HepG2 (cell line): ENCODE measurements around the gene LEP. TPM values are rescaled to one million over a fixed set of nuclear protein-coding genes. Genes with fewer than 3 reads are reported as not detected.

Source experiments
- ATAC-seq: fragments of 200-7000 bp; cut with Tn5 transposase; 3 replicates; pipeline ENCODE4 v1.9.1; 2020; ENCODE audit warnings: mild to moderate bottlenecking, moderate library complexity
- BruUV-seq: library from RNA; stranded (reverse); fragments of 400-500 nt; replicated peaks from 2 replicates; lab custom pipeline; 2021; lab: Mats Ljungman, UMichigan
- CTCF ChIA-PET: fragments of 300-600 bp; formaldehyde crosslinking; extraction: SDS; loops from one replicate; lab custom pipeline; 2021; ENCODE audit warnings: low total read pairs, inconsistent platforms, low intra/inter-chr PET ratio; lab: Yijun Ruan, JAX
- POLR2A ChIA-PET: fragments of 350-600 bp; sonication (Branson Sonifier 250); formaldehyde crosslinking; loops from one replicate; lab custom pipeline; 2020; ENCODE audit warnings: antibody characterized with exemption, inconsistent platforms; lab: Yijun Ruan, JAX
- DNase-seq: peaks from one replicate; pipeline ENCODE4 v3.0.0-alpha.2; 2015; ENCODE audit warnings: low spot score
- FAIRE-seq: peaks from 3 replicates; lab custom pipeline; 2011; peaks lifted over from hg19 to GRCh38; lab: Jason Lieb, UNC
- H2AFZ ChIP-seq: one replicate; pipeline ENCODE4 v1.6.1; 2011; ENCODE audit warnings: low read length, inconsistent platforms
- H3K27ac ChIP-seq: fragments of 300-600 bp; 3 replicates; pipeline ENCODE4 v1.8.0; 2011; ENCODE audit warnings: mixed run types, mild to moderate bottlenecking, mixed read lengths, low read length, inconsistent platforms; ENCODE audit not compliant: insufficient read depth; ENCODE audit errors: extremely low read length
- H3K27me3 ChIP-seq, 2 experiments: fragments of 200-600 bp in 1 of 2; 2 replicates in 1 of 2; 3 replicates in 1 of 2; pipeline versions ENCODE4 v1.6.0 to v1.8.0; 2011; ENCODE audit warnings: low read length in 2 of 2, mild to moderate bottlenecking in 2 of 2, moderate library complexity in 2 of 2, inconsistent platforms in 1 of 2; ENCODE audit not compliant: insufficient read depth in 2 of 2, control insufficient read depth in 1 of 2
- H3K36me3 ChIP-seq, 2 experiments: fragments of 200-600 bp in 1 of 2; replicated peaks in 1 of 2; 2 replicates in 1 of 2; 3 replicates in 1 of 2; pipeline versions ENCODE4 v1.5.1 to v1.8.0; 2011; ENCODE audit warnings: low read length in 2 of 2, inconsistent platforms in 1 of 2; ENCODE audit not compliant: insufficient read depth in 2 of 2, control insufficient read depth in 1 of 2
- H3K4me1 ChIP-seq: 2 replicates; pipeline ENCODE4 v1.5.1; 2012; ENCODE audit warnings: low read length, inconsistent platforms; ENCODE audit not compliant: insufficient read depth
- H3K4me2 ChIP-seq: 2 replicates; pipeline ENCODE4 v1.6.0; 2011; ENCODE audit warnings: low read depth, low read length, inconsistent platforms
- H3K4me3 ChIP-seq, 3 experiments: fragments of 200-600 bp in 1 of 3; sonication (generic), shearing (Covaris generic) in 1 of 3; replicated peaks in 1 of 3; 2 replicates each; pipeline ENCODE4 v1.5.1; 2011 to 2016; ENCODE audit warnings: low read length in 3 of 3, inconsistent platforms in 2 of 3, low read depth in 2 of 3, mild to moderate bottlenecking in 2 of 3, control low read depth in 1 of 3, mixed read lengths in 1 of 3; ENCODE audit not compliant: insufficient read depth in 1 of 3
- H3K79me2 ChIP-seq: one replicate; pipeline ENCODE4 v1.6.1; 2011; ENCODE audit warnings: low read length, inconsistent platforms; ENCODE audit not compliant: insufficient read depth
- H3K9ac ChIP-seq: 2 replicates; pipeline ENCODE4 v1.6.0; 2011; ENCODE audit warnings: mild to moderate bottlenecking, low read depth, low read length, inconsistent platforms; ENCODE audit not compliant: insufficient read depth
- H3K9me3 ChIP-seq: 2 replicates; pipeline ENCODE4 v1.5.1; 2012; ENCODE audit warnings: mild to moderate bottlenecking, low read length
- H4K20me1 ChIP-seq: 2 replicates; pipeline ENCODE4 v1.6.0; 2011; ENCODE audit warnings: inconsistent platforms, mild to moderate bottlenecking, low read length, moderate library complexity; ENCODE audit not compliant: insufficient read depth
- ARNTL ChIP-seq: sonication (generic); formaldehyde crosslinking; IDR thresholded peaks from 2 replicates; pipeline ENCODE4 v1.4.0; 2020; ENCODE audit warnings: mild to moderate bottlenecking, missing genetic modification reagents
- CHD2 ChIP-seq: IDR thresholded peaks from 2 replicates; pipeline ENCODE4 v1.6.1; 2011; ENCODE audit warnings: low read depth, low read length, improper control_type of control experiment
- KAT8 ChIP-seq: IDR thresholded peaks from 2 replicates; pipeline ENCODE4 v1.6.1; 2016; ENCODE audit warnings: missing genetic modification reagents, missing compliant biosample characterization
- SAP130 ChIP-seq: IDR thresholded peaks from 2 replicates; pipeline ENCODE4 v1.6.1; 2016; ENCODE audit warnings: low read depth
- TFDP1 ChIP-seq: IDR thresholded peaks from 2 replicates; pipeline ENCODE4 v1.6.1; 2016; ENCODE audit warnings: missing compliant biosample characterization, missing genetic modification reagents, borderline replicate concordance
- THAP7 ChIP-seq: sonication (generic); formaldehyde crosslinking; IDR thresholded peaks from 2 replicates; pipeline ENCODE4 v1.8.1; 2023; ENCODE audit warnings: mild to moderate bottlenecking, missing genetic modification reagents
- TIGD3 ChIP-seq: sonication (generic); formaldehyde crosslinking; IDR thresholded peaks from 2 replicates; pipeline ENCODE4 v1.5.1; 2020; ENCODE audit warnings: mild to moderate bottlenecking, missing genetic modification reagents, borderline replicate concordance
- ZMYM2 ChIP-seq: sonication (generic); formaldehyde crosslinking; IDR thresholded peaks from 2 replicates; pipeline ENCODE4 v1.8.0; 2022; ENCODE audit warnings: mild to moderate bottlenecking, missing genetic modification reagents
- ZNF138 ChIP-seq: sonication (generic); formaldehyde crosslinking; IDR thresholded peaks from 2 replicates; pipeline ENCODE4 v1.5.0; 2020; ENCODE audit warnings: mild to moderate bottlenecking, low read depth, missing genetic modification reagents
- ZNF251 ChIP-seq: sonication (generic); formaldehyde crosslinking; IDR thresholded peaks from 2 replicates; pipeline ENCODE4 v1.9.0; 2021; ENCODE audit warnings: mild to moderate bottlenecking, missing genetic modification reagents
- ZNF609 ChIP-seq: sonication (generic); formaldehyde crosslinking; IDR thresholded peaks from 2 replicates; pipeline ENCODE4 v1.4.0; 2020; ENCODE audit warnings: mild to moderate bottlenecking, missing genetic modification reagents, borderline replicate concordance
- ZNF619 ChIP-seq: sonication (generic); formaldehyde crosslinking; IDR thresholded peaks from 2 replicates; pipeline ENCODE4 v1.4.0; 2020; ENCODE audit warnings: mild to moderate bottlenecking, missing genetic modification reagents
- ZNF790 ChIP-seq: sonication (generic); formaldehyde crosslinking; IDR thresholded peaks from 2 replicates; pipeline ENCODE4 v1.8.0; 2022; ENCODE audit warnings: missing genetic modification reagents, mild to moderate bottlenecking, borderline replicate concordance
- WGBS: methylation state at CpG from one replicate; pipeline ENCODE4 v1.1.6; 2017; ENCODE audit warnings: low lambda C conversion rate; 5-methylcytosine and 5-hydroxymethylcytosine counted together
- in situ Hi-C: cut with HindIII; loops from 2 replicates; pipeline ENCODE4 v1.10.0; 2017; ENCODE audit warnings: low pct_unique_long_range_greater_than_20kb; ENCODE audit not compliant: extremely low pct_ligation_motif_present
- intact Hi-C: fragments of 100-400 bp; cut with micrococcal nuclease; formaldehyde crosslinking; loops from one replicate; pipeline ENCODE4 v1.10.0; 2022; ENCODE audit not compliant: unreplicated experiment
- polyA plus RNA-seq, 8 experiments: library from polyadenylated mRNA; depleted of rRNA in 3 of 8; stranded (reverse) in 7 of 8; unstranded in 1 of 8; fragments of >200 nt; fragmentation: Illumina TruSeq in 4 of 8; extraction: Trizol in 4 of 8; gene quantifications; 2 replicates each; pipeline versions ENCODE4 v1.2.1 to v1.2.3, GENCODE V29; 2011 to 2016; ENCODE audit warnings: low read depth in 4 of 8, missing spikeins in 1 of 8, mixed read lengths in 1 of 8; ENCODE audit not compliant: insufficient read depth in 1 of 8
- total RNA-seq, 5 experiments: library from RNA; depleted of rRNA; stranded (reverse); fragments of >200 nt; fragmentation: Illumina TruSeq; extraction: Trizol; gene quantifications; 2 replicates each; pipeline ENCODE4 v1.2.3, GENCODE V29; 2016; ENCODE audit warnings: low read depth in 1 of 5

The LEP gene
- total and polyA plus RNA-seq, 2 of the 13 experiments (the other 11 are each of a cell fraction or from before 2014, with no cell fraction given), result 0.05 TPM; not detected in 1

GRCh38 chr7:128200376-128200775 lies 40.7 kb upstream of the LEP start (continued):
- TF ChIP-seq ZNF609 (CRISPR knock-in tag) (no peak), ZNF138 (CRISPR knock-in tag) (no peak), ARNTL (no peak), ZMYM2 (no peak)

GRCh38 chr7:128201067-128201689 lies 39.9 kb upstream of the LEP start:
- Histone ChIP-seq H3K27me3 (peaks cover 7 to 59% of the 10 kb centered on the region in 2 experiments; a peak in 4 of 5 replicates), H3K4me1 (no peaks in the 10 kb centered on the region), H3K9ac (no peak overlapping the region), H3K36me3 (no peaks in the 10 kb centered on the region), H3K9me3 (peaks cover 4% of the 10 kb centered on the region; the same call in 1 of the 2 replicates), H3K79me2 (no peaks in the 10 kb centered on the region), H4K20me1 (peaks cover 2% of the 10 kb centered on the region; the same call in 1 of the 2 replicates), H3K4me2 (peak overlapping the region; percentile 8; the same call in 1 of the 2 replicates)
- WGBS, result 62% methylated on average over 11 of the region's 37 CpGs
- FAIRE-seq (no peak), ATAC-seq (peak; percentile 18; the same call in 1 of the 3 replicates), DNase-seq (no peak)
- POLR2A ChIA-PET, result no interaction called here
- in situ Hi-C loops (loop anchor here (5.0 kb wide), 1 partner anchor 494 kb away; no protein-coding TSS in a partner anchor), intact Hi-C loops (no loop called here)
- BruUV-seq, result no TSS peak
- no peak for TF ChIP-seq SAP130
- no peak for TF ChIP-seq ZNF251 (CRISPR knock-in tag)
- no peak for TF ChIP-seq ZNF619
- no peak for TF ChIP-seq ZNF790
- no peak for TF ChIP-seq TFDP1 (CRISPR knock-in tag)
- no peak for TF ChIP-seq THAP7 (CRISPR knock-in tag)
- TF ChIP-seq KAT8, result no peak
- TF ChIP-seq TIGD3 (CRISPR knock-in tag), result no peak
- no peak for TF ChIP-seq CHD2
- TF ChIP-seq, all 625 proteins: peak for 0
- Histone ChIP-seq H3K27ac (no peak overlapping the region), H2AFZ (no peak overlapping the region), H3K4me3 (peak overlapping the region in 1 of 3 experiments; percentile 33; a peak in 1 of 6 replicates)
- CTCF ChIA-PET, result no interaction called here
